ENCODE measurements around the gene FBXL16. TPM values are rescaled to one million over a fixed set of nuclear protein-coding genes. Genes with fewer than 3 reads are reported as not detected.

FBXL16 gene
- total and polyA plus RNA-seq, 2 of the 13 experiments (the other 11 are each of a cell fraction or from before 2014, with no cell fraction given): 0.22 to 2.0 TPM

DNA sequence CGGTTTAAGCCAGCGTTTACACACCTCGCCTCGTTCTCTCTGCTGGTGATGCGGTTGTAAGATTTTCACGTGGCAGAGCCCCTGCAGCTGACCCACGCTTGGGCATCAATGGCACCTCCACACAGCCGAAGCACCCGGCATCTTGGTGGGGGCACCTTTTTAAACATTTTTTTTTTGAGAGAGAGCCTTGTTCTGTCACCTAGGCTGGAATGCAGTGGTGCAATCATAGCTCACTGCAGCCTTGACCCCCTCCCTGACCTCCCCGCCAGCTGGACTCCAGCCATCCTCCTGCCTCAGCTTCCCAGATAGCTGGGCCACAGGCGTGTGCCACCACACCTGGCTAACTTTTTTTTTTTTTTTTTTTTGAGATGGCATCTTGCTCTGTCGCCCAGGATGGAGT is 51.6 kb downstream of the FBXL16 start (continued):
- TF ChIP-seq, protein P1, sequence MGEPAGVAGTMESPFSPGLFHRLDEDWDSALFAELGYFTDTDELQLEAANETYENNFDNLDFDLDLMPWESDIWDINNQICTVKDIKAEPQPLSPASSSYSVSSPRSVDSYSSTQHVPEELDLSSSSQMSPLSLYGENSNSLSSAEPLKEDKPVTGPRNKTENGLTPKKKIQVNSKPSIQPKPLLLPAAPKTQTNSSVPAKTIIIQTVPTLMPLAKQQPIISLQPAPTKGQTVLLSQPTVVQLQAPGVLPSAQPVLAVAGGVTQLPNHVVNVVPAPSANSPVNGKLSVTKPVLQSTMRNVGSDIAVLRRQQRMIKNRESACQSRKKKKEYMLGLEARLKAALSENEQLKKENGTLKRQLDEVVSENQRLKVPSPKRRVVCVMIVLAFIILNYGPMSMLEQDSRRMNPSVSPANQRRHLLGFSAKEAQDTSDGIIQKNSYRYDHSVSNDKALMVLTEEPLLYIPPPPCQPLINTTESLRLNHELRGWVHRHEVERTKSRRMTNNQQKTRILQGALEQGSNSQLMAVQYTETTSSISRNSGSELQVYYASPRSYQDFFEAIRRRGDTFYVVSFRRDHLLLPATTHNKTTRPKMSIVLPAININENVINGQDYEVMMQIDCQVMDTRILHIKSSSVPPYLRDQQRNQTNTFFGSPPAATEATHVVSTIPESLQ (CRISPR knock-in tag; conservative IDR thresholded peaks at IDR 0.05): no peak
- TF ChIP-seq BRD4 (CRISPR knock-in tag; IDR thresholded peaks at IDR 0.05) (no peak), ZNF138 (CRISPR knock-in tag; IDR thresholded peaks at IDR 0.05; ENCODE audit: low read depth) (no peak), NR2F2 (IDR thresholded peaks at IDR 0.05; ENCODE audit: borderline replicate concordance, low read depth) (peak; percentile 85), ZSCAN25 (CRISPR knock-in tag; IDR thresholded peaks at IDR 0.05) (no peak), ZNF3 (CRISPR knock-in tag; IDR thresholded peaks at IDR 0.05) (no peak), FOXA3 (CRISPR knock-in tag; IDR thresholded peaks at IDR 0.05) (no peak), RCOR2 (CRISPR knock-in tag; IDR thresholded peaks at IDR 0.05) (no peak), HNRNPL (IDR thresholded peaks at IDR 0.05; ENCODE audit: low read depth, low read length) (0 out of 2 replicates have a peak, but pooled peaks have one; percentile 73), POLR2AphosphoS2 (IDR thresholded peaks at IDR 0.05; ENCODE audit: low read depth, low read length) (no peak), HNRNPH1 (optimal IDR thresholded peaks at IDR 0.05; ENCODE audit: low read depth, low read length) (no peak), ZNF619 (CRISPR knock-in tag; IDR thresholded peaks at IDR 0.05) (no peak), ZNF766 (CRISPR knock-in tag; IDR thresholded peaks at IDR 0.05; ENCODE audit: borderline replicate concordance) (no peak), ZNF557 (CRISPR knock-in tag; IDR thresholded peaks at IDR 0.05) (no peak), TEAD3 (CRISPR knock-in tag; optimal IDR thresholded peaks at IDR 0.05; ENCODE audit: borderline replicate concordance) (peak; percentile 93), GTF2F1 (IDR thresholded peaks at IDR 0.05; ENCODE audit: low read length) (no peak), ZNF879 (CRISPR knock-in tag; IDR thresholded peaks at IDR 0.05) (no peak), ZNF251 (CRISPR knock-in tag; IDR thresholded peaks at IDR 0.05) (no peak), ZNF605 (CRISPR knock-in tag; IDR thresholded peaks at IDR 0.05) (no peak), RARG (CRISPR knock-in tag; IDR thresholded peaks at IDR 0.05; ENCODE audit: low read depth) (no peak), KLF15 (CRISPR knock-in tag; IDR thresholded peaks at IDR 0.05; ENCODE audit: borderline replicate concordance) (no peak), ZNF17 (CRISPR knock-in tag; IDR thresholded peaks at IDR 0.05) (no peak), MTA1 (CRISPR knock-in tag; IDR thresholded peaks at IDR 0.05; ENCODE audit: borderline replicate concordance) (no peak), NCOA2 (CRISPR knock-in tag; IDR thresholded peaks at IDR 0.05) (peak; percentile 32; the same call in 1 of the 2 replicates)
- TF ChIP-seq, protein P2, sequence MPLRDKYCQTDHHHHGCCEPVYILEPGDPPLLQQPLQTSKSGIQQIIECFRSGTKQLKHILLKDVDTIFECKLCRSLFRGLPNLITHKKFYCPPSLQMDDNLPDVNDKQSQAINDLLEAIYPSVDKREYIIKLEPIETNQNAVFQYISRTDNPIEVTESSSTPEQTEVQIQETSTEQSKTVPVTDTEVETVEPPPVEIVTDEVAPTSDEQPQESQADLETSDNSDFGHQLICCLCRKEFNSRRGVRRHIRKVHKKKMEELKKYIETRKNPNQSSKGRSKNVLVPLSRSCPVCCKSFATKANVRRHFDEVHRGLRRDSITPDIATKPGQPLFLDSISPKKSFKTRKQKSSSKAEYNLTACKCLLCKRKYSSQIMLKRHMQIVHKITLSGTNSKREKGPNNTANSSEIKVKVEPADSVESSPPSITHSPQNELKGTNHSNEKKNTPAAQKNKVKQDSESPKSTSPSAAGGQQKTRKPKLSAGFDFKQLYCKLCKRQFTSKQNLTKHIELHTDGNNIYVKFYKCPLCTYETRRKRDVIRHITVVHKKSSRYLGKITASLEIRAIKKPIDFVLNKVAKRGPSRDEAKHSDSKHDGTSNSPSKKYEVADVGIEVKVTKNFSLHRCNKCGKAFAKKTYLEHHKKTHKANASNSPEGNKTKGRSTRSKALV (CRISPR knock-in tag; IDR thresholded peaks at IDR 0.05): 0 out of 2 replicates have a peak, but pooled peaks have one; percentile 31
- TF ChIP-seq, protein P3, sequence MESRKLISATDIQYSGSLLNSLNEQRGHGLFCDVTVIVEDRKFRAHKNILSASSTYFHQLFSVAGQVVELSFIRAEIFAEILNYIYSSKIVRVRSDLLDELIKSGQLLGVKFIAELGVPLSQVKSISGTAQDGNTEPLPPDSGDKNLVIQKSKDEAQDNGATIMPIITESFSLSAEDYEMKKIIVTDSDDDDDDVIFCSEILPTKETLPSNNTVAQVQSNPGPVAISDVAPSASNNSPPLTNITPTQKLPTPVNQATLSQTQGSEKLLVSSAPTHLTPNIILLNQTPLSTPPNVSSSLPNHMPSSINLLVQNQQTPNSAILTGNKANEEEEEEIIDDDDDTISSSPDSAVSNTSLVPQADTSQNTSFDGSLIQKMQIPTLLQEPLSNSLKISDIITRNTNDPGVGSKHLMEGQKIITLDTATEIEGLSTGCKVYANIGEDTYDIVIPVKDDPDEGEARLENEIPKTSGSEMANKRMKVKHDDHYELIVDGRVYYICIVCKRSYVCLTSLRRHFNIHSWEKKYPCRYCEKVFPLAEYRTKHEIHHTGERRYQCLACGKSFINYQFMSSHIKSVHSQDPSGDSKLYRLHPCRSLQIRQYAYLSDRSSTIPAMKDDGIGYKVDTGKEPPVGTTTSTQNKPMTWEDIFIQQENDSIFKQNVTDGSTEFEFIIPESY (CRISPR knock-in tag; IDR thresholded peaks at IDR 0.05): peak; percentile 71
- TF ChIP-seq, protein P4, sequence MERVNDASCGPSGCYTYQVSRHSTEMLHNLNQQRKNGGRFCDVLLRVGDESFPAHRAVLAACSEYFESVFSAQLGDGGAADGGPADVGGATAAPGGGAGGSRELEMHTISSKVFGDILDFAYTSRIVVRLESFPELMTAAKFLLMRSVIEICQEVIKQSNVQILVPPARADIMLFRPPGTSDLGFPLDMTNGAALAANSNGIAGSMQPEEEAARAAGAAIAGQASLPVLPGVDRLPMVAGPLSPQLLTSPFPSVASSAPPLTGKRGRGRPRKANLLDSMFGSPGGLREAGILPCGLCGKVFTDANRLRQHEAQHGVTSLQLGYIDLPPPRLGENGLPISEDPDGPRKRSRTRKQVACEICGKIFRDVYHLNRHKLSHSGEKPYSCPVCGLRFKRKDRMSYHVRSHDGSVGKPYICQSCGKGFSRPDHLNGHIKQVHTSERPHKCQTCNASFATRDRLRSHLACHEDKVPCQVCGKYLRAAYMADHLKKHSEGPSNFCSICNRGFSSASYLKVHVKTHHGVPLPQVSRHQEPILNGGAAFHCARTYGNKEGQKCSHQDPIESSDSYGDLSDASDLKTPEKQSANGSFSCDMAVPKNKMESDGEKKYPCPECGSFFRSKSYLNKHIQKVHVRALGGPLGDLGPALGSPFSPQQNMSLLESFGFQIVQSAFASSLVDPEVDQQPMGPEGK (CRISPR knock-in tag; IDR thresholded peaks at IDR 0.05): peak; percentile 80
